Gastroesophageal sphincter (tissue), 4 donors: ENCODE measurements around the gene FPR3. TPM values are rescaled to one million over a fixed set of nuclear protein-coding genes. Genes with fewer than 3 reads are reported as not detected.

Experiments
- ATAC-seq: fragments of 150-250 bp; one replicate; pipeline ENCODE4 v1.9.1; 2016; ENCODE audit warnings: mild to moderate bottlenecking, moderate library complexity
- H3K27ac ChIP-seq, 4 donors: fragments of 200-600 bp; sonication (generic) in 3 of 4; 1 replicate in 3 of 4; 2 replicates in 1 of 4; pipeline ENCODE4 v1.5.1; 2016 to 2019
- H3K27me3 ChIP-seq: fragments of 200-600 bp; sonication (generic); one replicate; pipeline ENCODE4 v1.5.1; 2019
- H3K36me3 ChIP-seq, 2 donors: fragments of 200-600 bp; sonication (generic); one replicate each; pipeline ENCODE4 v1.5.1; 2019; ENCODE audit warnings: control low read depth in 1 of 2
- H3K4me1 ChIP-seq, 3 donors: fragments of 200-600 bp; sonication (generic); 1 replicate in 2 of 3; 2 replicates in 1 of 3; pipeline ENCODE4 v1.5.1; 2016 to 2019; ENCODE audit warnings: control low read depth in 2 of 3
- H3K4me3 ChIP-seq, 2 donors: fragments of 200-600 bp; sonication (generic); one replicate each; pipeline ENCODE4 v1.5.1; 2019; ENCODE audit warnings: mild to moderate bottlenecking in 1 of 2, moderate library complexity in 1 of 2
- H3K9me3 ChIP-seq, 3 donors: fragments of 200-600 bp; sonication (generic); one replicate each; pipeline ENCODE4 v1.5.1; 2017 to 2019; ENCODE audit warnings: control low read depth in 2 of 3
- CTCF ChIP-seq, 4 experiments: fragments of 200-600 bp in 2 of 4; fragments of 450-650 bp in 2 of 4; sonication (generic) in 1 of 4; IDR thresholded peaks; one replicate each; pipeline ENCODE4 v1.5.1; 2017 to 2019; ENCODE audit warnings: antibody characterized with exemption in 4 of 4, mild to moderate bottlenecking in 2 of 4, moderate library complexity in 2 of 4
- EP300 ChIP-seq: sonication (generic); formaldehyde crosslinking; IDR thresholded peaks from one replicate; pipeline ENCODE4 v1.6.1; 2017; ENCODE audit warnings: antibody characterized with exemption, mild to moderate bottlenecking
- POLR2A ChIP-seq, 2 donors: fragments of 450-650 bp; IDR thresholded peaks; one replicate each; pipeline ENCODE4 v1.6.1; 2017; ENCODE audit warnings: antibody characterized with exemption in 2 of 2, mild to moderate bottlenecking in 2 of 2, moderate library complexity in 1 of 2
- POLR2AphosphoS5 ChIP-seq: sonication (generic); formaldehyde crosslinking; IDR thresholded peaks from one replicate; pipeline ENCODE4 v1.6.1; 2017; ENCODE audit warnings: antibody characterized with exemption
- WGBS, 2 donors: methylation state at CpG; one replicate each; pipeline ENCODE4 v1.1.5; 2018; ENCODE audit warnings: low coverage in 1 of 2; 5-methylcytosine and 5-hydroxymethylcytosine counted together
- total RNA-seq, 4 donors: library from RNA; depleted of rRNA; stranded (reverse); fragments of >200 nt; gene quantifications; one replicate each; pipeline ENCODE4 v1.1.0, GENCODE V29; 2016

The FPR3 gene
- total RNA-seq, 4 donors from 2014 or later: 1.9 to 16.2 (median 6.0) TPM

GRCh38 chr19:51788029-51788428 lies 6.9 kb upstream of the FPR3 start:
- no peak overlapping the region for H3K4me3 ChIP-seq
- H3K4me1 ChIP-seq: no peaks in the 10 kb centered on the region
- H3K9me3 ChIP-seq: peaks cover 0 to 4% (median 0%) of the 10 kb centered on the region in 3 donors
- H3K27me3 ChIP-seq: peaks cover 51% of the 10 kb centered on the region
- 55 to 86% methylated on average over 1 to 2 of the region's 2 CpGs for WGBS, 2 donors
- no peak for TF ChIP-seq CTCF (IDR thresholded peaks at IDR 0.05)
- no peak for TF ChIP-seq POLR2A (IDR thresholded peaks at IDR 0.05)
- TF ChIP-seq EP300: no peak
- TF ChIP-seq POLR2AphosphoS5: no peak
- no peaks in the 10 kb centered on the region for H3K36me3 ChIP-seq
- ATAC-seq: no peak
- H3K27ac ChIP-seq: no peak overlapping the region

GRCh38 chr19:51789061-51789795 lies 5.7 kb upstream of the FPR3 start:
- Histone ChIP-seq H3K4me1 (no peaks in the 10 kb centered on the region), H3K4me3 (no peak overlapping the region), H3K9me3 (peaks cover 0 to 5% (median 0%) of the 10 kb centered on the region in 3 donors), H3K27me3 (peaks cover 49% of the 10 kb centered on the region), H3K27ac (no peak overlapping the region), H3K36me3 (no peaks in the 10 kb centered on the region)
- WGBS, 2 donors: 73 to 78% methylated on average over 3 of the region's 6 CpGs
- TF ChIP-seq EP300: no peak
- TF ChIP-seq POLR2A (IDR thresholded peaks at IDR 0.05): no peak
- no peak for TF ChIP-seq POLR2AphosphoS5
- no peak for TF ChIP-seq CTCF (IDR thresholded peaks at IDR 0.05)
- ATAC-seq: no peak

- peaks cover 0 to 5% (median 0%) of the 10 kb centered on the region in 3 donors for H3K9me3 ChIP-seq
- H3K4me3 ChIP-seq: no peak overlapping the region
- WGBS, 2 donors: 61 to 72% methylated on average over 2 of the region's 2 CpGs
- H3K4me1 ChIP-seq: no peaks in the 10 kb centered on the region
- no peak for ATAC-seq
- H3K27me3 ChIP-seq: peaks cover 34% of the 10 kb centered on the region
- TF ChIP-seq POLR2A (IDR thresholded peaks at IDR 0.05): no peak
- TF ChIP-seq POLR2AphosphoS5: no peak
- no peak for TF ChIP-seq EP300
- no peak for TF ChIP-seq CTCF (IDR thresholded peaks at IDR 0.05)
- no peak overlapping the region for H3K27ac ChIP-seq
- no peaks in the 10 kb centered on the region for H3K36me3 ChIP-seq
Observed at GRCh38 chr19:51792932-51793331, 2.0 kb upstream of the FPR3 start.

- 69 to 94% methylated on average over 2 of the region's 2 CpGs for WGBS, 2 donors
- Histone ChIP-seq H3K9me3 (peaks cover 0 to 5% (median 0%) of the 10 kb centered on the region in 3 donors), H3K27ac (no peak overlapping the region), H3K36me3 (no peaks in the 10 kb centered on the region), H3K27me3 (peaks cover 27% of the 10 kb centered on the region), H3K4me1 (peaks cover 0 to 5% (median 0%) of the 10 kb centered on the region in 3 donors), H3K4me3 (no peak overlapping the region)
- ATAC-seq: no peak
- TF ChIP-seq POLR2A (IDR thresholded peaks at IDR 0.05) (no peak), EP300 (no peak), CTCF (IDR thresholded peaks at IDR 0.05) (no peak), POLR2AphosphoS5 (no peak)
Observed at GRCh38 chr19:51793994-51794393, 963 bp upstream of the FPR3 start.

GRCh38 chr19:51796195-51796679 lies 1.3 kb downstream of the FPR3 start:
- Histone ChIP-seq H3K27me3 (peaks cover 17% of the 10 kb centered on the region), H3K36me3 (no peaks in the 10 kb centered on the region), H3K4me1 (peaks cover 0 to 18% (median 0%) of the 10 kb centered on the region in 3 donors), H3K27ac (peak overlapping the region in 1 of 4 donors; percentile 10), H3K4me3 (peak overlapping the region in 1 of 2 donors; percentile 24), H3K9me3 (peaks cover 0 to 5% (median 0%) of the 10 kb centered on the region in 3 donors)
- ATAC-seq: no peak
- 70 to 91% methylated on average over 8 of the region's 8 CpGs for WGBS, 2 donors
- TF ChIP-seq POLR2AphosphoS5 (no peak), POLR2A (IDR thresholded peaks at IDR 0.05) (no peak), EP300 (no peak), CTCF (IDR thresholded peaks at IDR 0.05) (no peak)
